DLD1 (cell line): ENCODE results near the gene TMOD2.

Experiments used
- in situ Hi-C: cut with HindIII; loops from 2 replicates; pipeline ENCODE4 v1.10.0; 2017; ENCODE audit warnings: low sequenced_read_pairs

The TMOD2 gene

GRCh38 chr15:51735228-51736010 is 16.0 kb upstream of the TMOD2 start:
- in situ Hi-C loops: no loop called here

DNA sequence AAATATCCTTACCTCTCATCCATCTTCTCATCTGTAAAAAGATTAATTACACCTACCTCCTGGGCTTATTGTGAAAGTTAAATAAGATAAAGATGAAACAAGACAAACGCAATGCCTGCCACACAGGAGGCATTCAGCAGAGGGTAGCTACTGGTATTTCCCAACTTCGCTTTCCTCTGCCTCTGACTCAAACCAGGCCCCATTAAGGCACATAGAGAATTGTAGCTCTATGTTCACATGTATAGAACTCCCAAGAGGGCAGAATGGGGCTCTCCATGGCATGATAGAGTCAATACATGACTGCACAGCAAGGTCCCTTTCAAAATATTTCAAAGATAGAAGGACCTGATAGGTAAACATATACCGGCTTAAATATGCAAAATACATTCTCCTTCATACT is 15.3 kb upstream of the TMOD2 start:
- in situ Hi-C loops: no loop called here

DNA sequence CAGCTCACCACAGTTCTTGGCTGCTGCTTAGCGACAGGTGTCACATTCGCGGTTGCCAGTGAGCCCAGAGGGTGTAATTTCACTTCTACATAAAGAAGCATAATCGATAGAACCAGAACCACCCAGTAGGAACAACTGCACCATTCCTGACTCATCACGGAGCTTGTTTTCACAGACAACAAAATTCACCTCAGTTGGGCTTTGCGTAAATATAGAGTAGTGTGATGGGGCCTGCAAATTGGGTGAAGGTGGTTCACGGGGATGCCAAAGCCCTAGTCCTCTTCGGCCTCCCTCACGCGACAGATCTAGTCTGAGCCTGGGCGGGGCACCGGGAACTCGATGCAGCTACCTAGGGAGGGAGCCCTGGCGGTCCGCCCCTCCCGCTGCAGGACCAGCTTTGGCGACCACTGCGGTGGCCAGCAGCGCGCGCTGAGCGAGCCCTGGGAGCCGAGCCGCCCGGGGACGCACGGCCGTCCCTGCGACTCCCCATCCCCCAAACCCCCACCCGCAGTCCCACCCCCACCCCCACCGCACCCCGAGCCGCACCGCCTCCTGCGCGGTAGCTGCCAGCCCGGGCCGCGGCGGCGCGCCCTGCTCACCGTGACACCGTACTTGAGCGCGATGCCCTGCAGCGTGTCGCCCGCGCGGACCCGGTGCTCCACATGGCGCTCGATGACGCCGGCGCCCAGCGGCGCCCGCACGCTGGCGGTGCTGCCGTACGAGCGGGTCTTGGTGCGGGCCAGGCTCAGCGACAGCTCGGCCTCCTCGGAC is 14.5 kb upstream of the TMOD2 start:
- in situ Hi-C loops: no loop called here

DNA sequence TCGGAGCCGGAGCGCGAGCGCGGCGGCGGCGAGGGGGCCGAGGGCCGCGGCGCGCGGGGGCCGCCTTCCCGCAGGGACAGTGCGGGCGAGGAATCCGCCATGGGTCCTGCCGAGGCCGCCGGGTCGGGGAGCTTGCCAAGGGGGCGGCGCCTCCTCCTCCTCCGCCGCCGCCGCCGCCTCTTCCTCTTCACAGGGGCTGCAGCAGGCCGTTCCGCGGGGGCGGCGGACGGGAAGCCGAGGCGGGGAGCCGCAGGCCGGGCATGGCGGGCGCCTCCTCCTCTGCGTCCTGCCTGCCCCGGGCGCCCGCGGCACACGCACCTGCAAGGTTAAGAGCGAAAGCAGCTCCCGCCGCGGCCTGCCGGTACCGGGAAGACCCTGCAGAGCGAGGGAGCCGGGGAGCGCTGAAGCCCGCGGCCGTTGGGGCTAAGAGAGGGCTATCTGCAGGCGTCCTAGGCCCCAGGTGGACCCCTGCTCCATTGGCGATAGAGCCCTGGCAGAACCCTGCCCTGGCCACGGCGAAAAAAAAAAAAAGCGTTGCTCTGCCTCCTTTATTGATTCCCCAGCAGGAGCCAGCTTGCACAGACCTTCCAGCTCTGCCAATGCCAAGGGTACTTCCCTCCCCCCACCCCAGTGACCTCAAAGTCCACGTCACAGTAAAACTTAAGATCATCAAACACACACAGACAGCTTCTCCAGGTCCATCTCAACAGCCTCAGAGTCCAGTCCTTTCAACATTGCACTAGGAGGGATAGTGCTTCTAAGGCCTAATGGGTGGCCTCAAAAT is 13.7 kb upstream of the TMOD2 start, which contains the start of gene LYSMD2:
LYSMD2 (minus strand) TSS at position 134 of the 784 bp plus-strand sequence; CDS start at position 101, 33 bp downstream.
- in situ Hi-C loops: no loop called here

GRCh38 chr15:51738553-51738952 is 12.8 kb upstream of the TMOD2 start:
- in situ Hi-C loops: no loop called here

DNA sequence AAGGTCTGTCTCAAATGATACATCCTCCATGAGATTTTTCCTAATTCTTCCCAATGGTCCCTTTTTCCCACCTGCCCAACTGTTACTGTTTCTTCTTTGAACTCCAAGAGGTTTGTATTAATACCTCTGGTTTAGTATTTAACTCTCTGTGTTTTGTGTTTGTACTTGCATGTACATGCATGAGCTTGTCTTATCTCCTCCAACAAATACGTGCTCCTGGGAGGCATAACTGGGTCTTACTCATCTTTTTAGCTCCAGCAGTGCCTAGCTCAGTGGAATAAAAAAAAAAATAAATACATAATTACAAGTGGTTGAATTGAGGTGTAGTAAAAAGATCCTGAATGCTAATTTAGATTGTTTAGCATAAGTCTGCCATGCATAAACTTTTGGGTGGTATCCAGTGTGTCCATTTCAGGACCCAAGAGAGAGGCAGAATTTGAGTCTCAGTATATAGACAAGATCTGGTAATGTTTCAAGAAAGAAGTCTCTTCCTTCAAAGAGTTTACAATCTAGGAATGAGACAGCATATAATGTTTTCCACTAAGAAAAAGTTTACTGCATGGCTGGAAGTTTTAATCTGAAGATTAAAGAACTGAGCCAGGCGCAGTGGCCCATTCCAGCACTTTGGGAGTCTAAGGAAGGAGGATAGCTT is 12.2 kb upstream of the TMOD2 start:
- in situ Hi-C loops: no loop called here

DNA sequence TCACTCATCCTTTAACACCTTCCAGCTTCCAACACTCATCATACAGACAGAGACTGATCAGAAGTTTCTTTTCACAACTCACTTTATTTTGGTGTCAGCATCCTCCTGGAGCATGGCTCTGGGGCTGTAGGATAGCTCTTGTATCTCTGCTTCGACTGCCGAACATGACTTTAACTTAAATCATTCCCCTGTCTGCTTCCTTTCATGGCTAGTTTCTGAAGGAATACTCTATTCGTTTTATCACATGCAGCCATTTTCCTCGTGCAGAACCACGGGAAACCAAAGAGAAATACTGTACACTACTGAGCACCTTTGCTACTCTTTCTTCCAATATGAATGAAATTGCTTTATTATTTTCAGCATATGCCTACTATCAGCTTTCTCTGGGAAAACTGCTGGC is 2.1 kb upstream of the TMOD2 start:
- in situ Hi-C loops: no loop called here

DNA sequence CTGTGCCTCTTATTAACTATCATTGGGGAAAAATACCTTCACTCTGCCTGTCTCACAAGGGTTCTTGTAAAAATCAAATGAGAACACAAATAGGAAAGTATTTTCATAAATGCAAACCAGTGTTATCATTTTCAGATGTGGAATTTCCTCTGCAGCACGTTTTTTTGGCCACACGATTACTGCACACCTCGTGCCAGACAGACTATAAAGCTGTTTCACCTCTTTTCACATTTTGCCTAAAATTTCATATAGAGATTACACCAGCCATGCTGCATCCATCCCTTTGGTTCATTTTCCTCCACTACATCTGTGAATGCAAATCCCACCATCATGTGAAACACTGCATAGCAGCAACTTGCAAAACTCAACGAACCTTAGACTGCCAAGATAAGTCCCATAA is 1.2 kb upstream of the TMOD2 start:
- in situ Hi-C loops: no loop called here

GRCh38 chr15:51751697-51752683 is 593 bp downstream of the TMOD2 start:
- in situ Hi-C loops: no loop called here

GRCh38 chr15:51752888-51753287 is 1.5 kb downstream of the TMOD2 start:
- in situ Hi-C loops: no loop called here

DNA sequence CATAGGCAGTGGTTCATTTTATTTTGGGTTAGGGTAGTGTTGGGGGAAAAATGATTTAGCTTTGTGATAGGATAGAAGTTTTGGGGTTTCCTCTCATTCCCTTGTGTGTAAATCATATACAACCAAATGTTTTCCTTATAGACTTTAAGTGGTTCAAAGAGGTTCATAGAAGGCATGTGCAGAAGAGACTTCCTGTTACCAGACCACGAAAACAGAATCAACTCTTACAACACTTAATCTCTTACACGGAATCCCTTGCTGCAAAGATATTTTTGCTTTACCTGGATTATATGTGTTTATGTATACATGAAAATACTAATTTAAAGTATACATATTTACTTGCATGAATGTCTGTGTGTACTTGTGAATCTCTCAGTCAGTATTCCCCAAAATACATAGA is 2.9 kb downstream of the TMOD2 start:
- in situ Hi-C loops: no loop called here

- in situ Hi-C loops: no loop called here
Observed at GRCh38 chr15:51755790-51756189, 4.4 kb downstream of the TMOD2 start.

GRCh38 chr15:51756482-51756881 is 5.1 kb downstream of the TMOD2 start:
- in situ Hi-C loops: no loop called here

- in situ Hi-C loops: no loop called here
Observed at GRCh38 chr15:51757450-51757849, 6.1 kb downstream of the TMOD2 start.

GRCh38 chr15:51758645-51759044 is 7.2 kb downstream of the TMOD2 start:
- in situ Hi-C loops: no loop called here

GRCh38 chr15:51759557-51760070 is 8.2 kb downstream of the TMOD2 start:
- in situ Hi-C loops: no loop called here

DNA sequence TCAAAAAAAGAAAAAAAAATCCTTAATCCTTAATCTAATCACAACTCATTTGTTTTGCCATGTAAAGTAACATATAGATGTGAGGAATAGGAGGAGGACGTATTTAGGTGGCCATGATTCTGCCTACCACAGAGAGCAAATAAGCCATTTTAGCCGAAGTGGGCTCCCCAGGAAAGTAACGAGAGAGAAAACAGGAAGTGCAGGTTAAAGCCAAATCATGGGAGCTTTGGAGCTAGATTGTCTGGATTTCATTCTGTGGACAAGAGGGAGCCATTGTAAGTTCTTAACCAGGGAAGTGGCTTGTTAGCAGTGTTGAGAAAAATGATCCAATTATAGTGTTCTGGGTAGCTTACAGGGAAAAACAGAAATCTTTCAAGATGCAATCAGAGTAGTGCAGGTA is 9.4 kb downstream of the TMOD2 start:
- in situ Hi-C loops: no loop called here

- in situ Hi-C loops: no loop called here
Observed at GRCh38 chr15:51765751-51766150, 14.4 kb downstream of the TMOD2 start.

DNA sequence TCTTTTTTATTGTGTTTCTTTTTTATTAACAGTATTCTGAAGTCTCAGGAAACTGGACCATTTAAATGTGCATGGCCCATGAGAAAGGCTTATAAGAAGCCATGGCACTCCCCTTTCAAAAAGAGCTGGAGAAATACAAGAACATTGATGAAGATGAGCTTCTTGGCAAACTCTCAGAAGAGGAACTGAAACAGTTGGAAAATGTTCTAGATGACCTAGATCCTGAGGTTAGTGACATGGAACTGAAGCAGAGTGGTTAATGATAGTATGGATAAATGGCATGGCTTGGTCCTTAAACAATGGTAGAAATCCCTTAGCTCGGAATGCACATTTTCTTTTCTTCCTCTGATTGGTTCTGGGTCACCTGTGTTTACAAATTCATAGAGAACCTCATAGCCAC is 14.9 kb downstream of the TMOD2 start:
- in situ Hi-C loops: no loop called here

- in situ Hi-C loops: no loop called here
Observed at GRCh38 chr15:51768018-51768417, 16.6 kb downstream of the TMOD2 start.
